ENCODE data around the gene SCRG1. TPM values are rescaled to one million over a fixed set of nuclear protein-coding genes. Genes with fewer than 3 reads are reported as not detected.

The SCRG1 gene
- total and polyA plus RNA-seq, 12 donors, result 0.10 to 0.56 (median 0.26) TPM

DNA sequence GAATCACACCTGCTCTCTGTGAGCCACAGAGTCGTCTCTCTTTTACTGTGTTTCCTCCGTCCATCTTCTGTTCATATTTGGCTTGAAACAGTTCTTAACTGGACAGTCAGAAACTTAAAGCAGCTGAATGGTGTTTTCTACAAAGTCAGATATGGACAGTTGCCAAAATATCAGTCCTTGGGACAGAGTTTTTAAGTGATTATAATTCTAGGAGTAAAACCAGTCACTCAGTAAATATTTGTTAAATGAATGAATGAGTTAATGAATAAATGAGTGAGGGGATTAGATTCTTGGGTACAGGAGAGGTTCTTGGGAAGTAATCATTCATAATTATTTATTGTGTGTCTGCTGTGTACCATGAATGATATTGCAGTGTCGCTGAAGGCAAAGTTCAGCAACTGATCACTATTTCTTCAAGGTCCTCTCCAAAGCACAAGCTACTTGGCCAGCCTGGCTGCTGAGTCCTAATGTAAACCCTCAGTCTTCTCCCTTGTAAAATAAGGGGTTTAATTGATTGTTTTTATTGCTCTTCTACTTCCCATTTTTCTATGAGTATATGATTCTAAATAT, 5.5 kb upstream of the SCRG1 start:
- Histone ChIP-seq H3K4me1 (no peaks in the 10 kb centered on the region), H3K36me3 (peaks cover 0 to 39% (median 5%) of the 10 kb centered on the region in 9 donors), H3K27ac (no peak overlapping the region), H3K27me3 (no peaks in the 10 kb centered on the region), H3K4me3 (no peak overlapping the region), H3K9me3 (no peaks in the 10 kb centered on the region)
- TF ChIP-seq, protein P1, sequence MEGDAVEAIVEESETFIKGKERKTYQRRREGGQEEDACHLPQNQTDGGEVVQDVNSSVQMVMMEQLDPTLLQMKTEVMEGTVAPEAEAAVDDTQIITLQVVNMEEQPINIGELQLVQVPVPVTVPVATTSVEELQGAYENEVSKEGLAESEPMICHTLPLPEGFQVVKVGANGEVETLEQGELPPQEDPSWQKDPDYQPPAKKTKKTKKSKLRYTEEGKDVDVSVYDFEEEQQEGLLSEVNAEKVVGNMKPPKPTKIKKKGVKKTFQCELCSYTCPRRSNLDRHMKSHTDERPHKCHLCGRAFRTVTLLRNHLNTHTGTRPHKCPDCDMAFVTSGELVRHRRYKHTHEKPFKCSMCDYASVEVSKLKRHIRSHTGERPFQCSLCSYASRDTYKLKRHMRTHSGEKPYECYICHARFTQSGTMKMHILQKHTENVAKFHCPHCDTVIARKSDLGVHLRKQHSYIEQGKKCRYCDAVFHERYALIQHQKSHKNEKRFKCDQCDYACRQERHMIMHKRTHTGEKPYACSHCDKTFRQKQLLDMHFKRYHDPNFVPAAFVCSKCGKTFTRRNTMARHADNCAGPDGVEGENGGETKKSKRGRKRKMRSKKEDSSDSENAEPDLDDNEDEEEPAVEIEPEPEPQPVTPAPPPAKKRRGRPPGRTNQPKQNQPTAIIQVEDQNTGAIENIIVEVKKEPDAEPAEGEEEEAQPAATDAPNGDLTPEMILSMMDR (IDR thresholded peaks at IDR 0.05), result no peak
- DNase-seq, result no peak
- 92 to 95% methylated on average over 3 of the region's 3 CpGs for WGBS, 2 donors
- intact Hi-C loops (cut with DNase I), result loop anchor here in 1 of 10 donors (10.0 kb wide), 1 partner anchor 390 kb away; no protein-coding TSS in a partner anchor
- no peak for ATAC-seq

DNA sequence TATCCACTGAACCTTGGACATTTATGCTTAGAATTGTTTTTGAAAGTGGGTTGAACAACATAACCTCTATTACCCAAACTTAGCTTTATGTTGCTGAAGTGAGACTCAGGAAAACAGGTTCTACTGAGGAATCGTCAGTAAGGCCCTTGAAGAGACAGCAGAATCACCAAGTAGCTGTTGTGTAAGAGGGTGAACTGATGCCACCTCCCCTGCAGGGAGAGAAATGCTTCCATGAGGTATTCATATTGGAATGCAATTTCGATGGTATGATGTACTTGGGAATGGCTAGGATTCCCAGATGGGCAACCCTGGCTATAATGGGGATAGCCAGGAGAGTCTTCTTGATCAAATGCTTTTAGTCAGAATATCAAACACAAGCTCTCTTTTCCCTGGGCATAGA, 4.1 kb upstream of the SCRG1 start:
- Histone ChIP-seq H3K36me3 (peaks cover 0 to 39% (median 5%) of the 10 kb centered on the region in 9 donors), H3K4me3 (no peak overlapping the region), H3K9me3 (no peaks in the 10 kb centered on the region), H3K4me1 (no peaks in the 10 kb centered on the region), H3K27ac (no peak overlapping the region), H3K27me3 (no peaks in the 10 kb centered on the region)
- TF ChIP-seq, protein P1 (IDR thresholded peaks at IDR 0.05), result no peak
- 84 to 90% methylated on average over 2 of the region's 2 CpGs for WGBS, 2 donors
- DNase-seq (no peak), ATAC-seq (no peak)
- intact Hi-C loops (cut with DNase I), result loop anchor here in 1 of 10 donors (10.0 kb wide), 1 partner anchor 388 kb away; no protein-coding TSS in a partner anchor

DNA sequence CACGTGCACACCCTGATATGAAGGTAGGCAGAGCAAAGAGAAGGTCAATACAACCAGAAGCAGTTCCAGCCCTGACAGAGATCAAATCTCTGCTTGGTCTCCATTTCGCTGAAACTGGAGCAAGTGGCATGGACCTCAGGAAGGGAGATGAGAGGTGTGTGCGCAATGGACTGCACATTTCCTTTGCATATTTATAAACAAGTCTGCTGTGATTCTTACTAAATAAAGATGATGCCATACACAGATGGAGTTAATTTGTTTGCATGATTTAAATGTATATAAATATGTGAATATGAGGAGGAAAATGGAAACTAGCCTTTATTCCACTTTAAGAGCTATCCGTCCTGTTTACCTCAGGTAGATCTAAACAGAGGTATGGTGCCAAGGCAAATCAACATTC, 2.1 kb upstream of the SCRG1 start:
- no peak for DNase-seq

DNA sequence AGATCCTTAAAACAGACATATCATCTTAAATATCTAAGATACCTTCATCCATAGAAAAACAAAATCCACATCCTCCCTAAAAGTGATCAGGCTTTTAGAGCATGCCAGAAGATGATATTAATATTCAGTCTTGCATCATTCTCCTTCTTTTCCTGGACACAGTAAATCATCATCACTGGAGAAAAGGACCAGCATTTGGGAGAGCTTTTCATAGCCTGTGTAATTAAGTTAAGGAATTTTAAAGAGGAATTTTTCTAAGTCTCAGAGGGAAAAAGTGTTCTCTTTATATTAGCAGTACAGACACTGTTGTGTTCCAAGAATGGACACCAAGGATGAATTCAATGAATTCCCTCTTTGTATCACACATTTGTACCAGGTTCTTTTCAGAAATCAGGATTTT, 696 bp downstream of the SCRG1 start:
- H3K9me3 ChIP-seq, result peaks cover 0 to 4% (median 0%) of the 10 kb centered on the region in 11 donors
- H3K4me3 ChIP-seq, result no peak overlapping the region
- intact Hi-C loops (cut with DNase I), result no loop called here
- no peak for ATAC-seq
- H3K4me1 ChIP-seq, result no peaks in the 10 kb centered on the region
- TF ChIP-seq, protein P1 (IDR thresholded peaks at IDR 0.05), result no peak
- H3K27ac ChIP-seq, result peak overlapping the region in 1 of 10 donors; percentile 4
- DNase-seq, result no peak
- peaks cover 0 to 19% (median 0%) of the 10 kb centered on the region in 9 donors for H3K36me3 ChIP-seq
- no peaks in the 10 kb centered on the region for H3K27me3 ChIP-seq

More for the DNA sequence above, 2.1 kb upstream of the SCRG1 start:
- Histone ChIP-seq H3K27ac (no peak overlapping the region), H3K4me1 (no peaks in the 10 kb centered on the region), H3K27me3 (no peaks in the 10 kb centered on the region), H3K4me3 (no peak overlapping the region), H3K9me3 (no peaks in the 10 kb centered on the region), H3K36me3 (peaks cover 0 to 33% (median 5%) of the 10 kb centered on the region in 9 donors)
- TF ChIP-seq, protein P1 (IDR thresholded peaks at IDR 0.05), result no peak
- ATAC-seq, result no peak
- intact Hi-C loops (cut with DNase I), result loop anchor here in 1 of 10 donors (10.0 kb wide), 1 partner anchor 386 kb away; no protein-coding TSS in a partner anchor
- 94 to 96% methylated on average over 4 of the region's 4 CpGs for WGBS, 2 donors
